T-cell (primary cell): ENCODE data around the gene CHST14. TPM values are rescaled to one million over a fixed set of nuclear protein-coding genes. Genes with fewer than 3 reads are reported as not detected.

Experiments
- ATAC-seq, 4 experiments: fragments of 200-7000 bp in 3 of 4; fragments of 150-1000 bp in 1 of 4; cut with Tn5 transposase; replicated peaks in 1 of 4; 1 replicate in 3 of 4; 2 replicates in 1 of 4; pipeline ENCODE4 v1.10.0; 2021; ENCODE audit warnings: moderate library complexity in 3 of 4, mild to moderate bottlenecking in 2 of 4, moderate number of reproducible peaks in 1 of 4
- CTCF ChIA-PET, 2 donors: fragments of 300-600 bp; sonication (Branson Sonifier 250); formaldehyde crosslinking; loops; one replicate each; lab custom pipeline; 2022; ENCODE audit warnings: antibody characterized with exemption in 2 of 2; lab: Charles Lee
- POLR2A ChIA-PET, 2 donors: fragments of 300-600 bp; sonication (Branson Sonifier 250); formaldehyde crosslinking; loops; one replicate each; lab custom pipeline; 2022; ENCODE audit warnings: antibody characterized with exemption in 2 of 2; lab: Charles Lee
- DNase-seq, 35 experiments: peaks; one replicate each; pipeline versions ENCODE4 v3.0.0 to v3.0.0-alpha.2; 2013 to 2023
- H3K27ac ChIP-seq: one replicate; pipeline ENCODE4 v1.5.1; 2013; ENCODE audit warnings: low read length
- H3K27me3 ChIP-seq, 2 experiments: replicated peaks in 1 of 2; 1 replicate in 1 of 2; 2 replicates in 1 of 2; pipeline versions ENCODE4 v1.6.1 to v1.7.0; 2013; ENCODE audit warnings: low read length in 1 of 2, mixed read lengths in 1 of 2; ENCODE audit not compliant: control insufficient read depth in 2 of 2, insufficient read depth in 2 of 2; ENCODE audit errors: extremely low read depth in 1 of 2
- H3K36me3 ChIP-seq, 2 donors: 1 replicate in 1 of 2; 2 replicates in 1 of 2; pipeline versions ENCODE4 v1.6.1 to v1.7.0; 2013; ENCODE audit warnings: low read length in 1 of 2; ENCODE audit not compliant: control insufficient read depth in 2 of 2, insufficient read depth in 1 of 2; ENCODE audit errors: extremely low read depth in 1 of 2
- H3K4me1 ChIP-seq, 2 experiments: 1 replicate in 1 of 2; 2 replicates in 1 of 2; pipeline versions ENCODE4 v1.6.1 to v1.7.0; 2013; ENCODE audit warnings: low read length in 2 of 2, mixed read lengths in 1 of 2; ENCODE audit not compliant: insufficient read depth in 2 of 2, control insufficient read depth in 1 of 2; ENCODE audit errors: extremely low read depth in 1 of 2
- H3K4me3 ChIP-seq, 2 donors: 1 replicate in 1 of 2; 2 replicates in 1 of 2; pipeline versions ENCODE4 v1.5.1 to v1.7.0; 2013; ENCODE audit warnings: mild to moderate bottlenecking in 2 of 2, low read length in 1 of 2, moderate library complexity in 1 of 2; ENCODE audit not compliant: control insufficient read depth in 1 of 2; ENCODE audit errors: extremely low read depth in 1 of 2
- H3K9me3 ChIP-seq: 2 replicates; pipeline ENCODE4 v1.7.0; 2013
- H3K27ac Mint-ChIP-seq, 2 donors: one replicate each; pipeline ENCODE4 v1.8.0; 2020 to 2021; ENCODE audit warnings: mild to moderate bottlenecking in 2 of 2, mixed read lengths in 2 of 2
- H3K27me3 Mint-ChIP-seq, 2 donors: one replicate each; pipeline ENCODE4 v1.8.0; 2021 to 2022; ENCODE audit warnings: mixed read lengths in 2 of 2
- H3K36me3 Mint-ChIP-seq: one replicate; pipeline ENCODE4 v1.8.0; 2021; ENCODE audit warnings: mixed read lengths
- H3K4me1 Mint-ChIP-seq, 3 donors: one replicate each; pipeline ENCODE4 v1.8.0; 2020 to 2022; ENCODE audit warnings: mixed read lengths in 3 of 3, mild to moderate bottlenecking in 1 of 3
- H3K4me3 Mint-ChIP-seq, 3 donors: one replicate each; pipeline ENCODE4 v1.8.0; 2020 to 2022; ENCODE audit warnings: mild to moderate bottlenecking in 3 of 3, mixed read lengths in 3 of 3, moderate library complexity in 3 of 3
- H3K9me3 Mint-ChIP-seq, 3 donors: one replicate each; pipeline ENCODE4 v1.8.0; 2020 to 2022; ENCODE audit warnings: mixed read lengths in 3 of 3
- WGBS: methylation state at CpG from one replicate; pipeline ENCODE4 v1.1.5; 2013; ENCODE audit warnings: missing lambda C conversion rate; ENCODE audit not compliant: insufficient coverage; 5-methylcytosine and 5-hydroxymethylcytosine counted together
- total RNA-seq, 35 experiments: library from RNA in 6 of 35; stranded (reverse) in 6 of 35; fragments of 120-200 nt in 1 of 35; gene quantifications; one replicate each; pipeline versions ENCODE4 v1.2.1 to v1.2.4 and lab custom pipeline; 2013 to 2026

Gene CHST14
- total RNA-seq, 5 donors from 2014 or later (not counting 1 experiment from before 2014, with no cell fraction given): 5.8 to 13.3 (median 9.9) TPM

DNA sequence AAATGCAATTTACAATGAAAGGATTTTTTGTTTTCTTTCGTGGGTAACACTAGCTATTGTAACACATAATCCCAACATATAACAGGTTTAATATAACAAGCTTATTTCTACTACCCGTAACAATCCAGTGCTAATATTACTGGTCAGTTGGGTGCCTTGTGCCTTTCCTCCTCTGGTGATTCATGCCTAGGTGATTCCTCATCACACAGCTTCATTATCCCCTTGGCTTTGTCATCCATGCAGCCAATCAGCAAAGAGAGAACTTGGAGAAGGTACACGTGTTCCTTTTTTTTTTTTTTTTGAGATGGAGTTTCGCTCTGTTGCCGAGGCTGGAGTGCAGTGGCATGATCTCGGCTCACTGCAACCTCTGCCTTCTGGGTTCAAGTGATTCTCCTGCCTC is 30.7 kb downstream of the CHST14 start:
- H3K27me3 ChIP-seq: peaks cover 0 to 23% of the 10 kb centered on the region in 2 experiments
- no peak overlapping the region for H3K4me3 ChIP-seq
- Mint-ChIP-seq H3K4me1 (peaks cover under 1 to 1% (median under 1%) of the 10 kb centered on the region in 3 donors), H3K4me3 (no peak overlapping the region), H3K36me3 (no peaks in the 10 kb centered on the region), H3K27me3 (peaks cover 14 to 37% of the 10 kb centered on the region in 2 donors), H3K27ac (no peak overlapping the region), H3K9me3 (no peaks in the 10 kb centered on the region)
- no peaks in the 10 kb centered on the region for H3K9me3 ChIP-seq
- no peaks in the 10 kb centered on the region for H3K36me3 ChIP-seq
- ChIA-PET POLR2A (interaction anchor here in 1 of 2 donors (0.6 kb wide), 2 partner anchors 21 to 492 kb away, joined by 3 read pairs; no protein-coding TSS in a partner anchor), CTCF (no interaction called here)
- no peak overlapping the region for H3K27ac ChIP-seq
- DNase-seq: no peak
- no CpG with 5 or more reads among the region's 6 CpGs for WGBS
- H3K4me1 ChIP-seq: no peaks in the 10 kb centered on the region
- no peak for ATAC-seq

DNA sequence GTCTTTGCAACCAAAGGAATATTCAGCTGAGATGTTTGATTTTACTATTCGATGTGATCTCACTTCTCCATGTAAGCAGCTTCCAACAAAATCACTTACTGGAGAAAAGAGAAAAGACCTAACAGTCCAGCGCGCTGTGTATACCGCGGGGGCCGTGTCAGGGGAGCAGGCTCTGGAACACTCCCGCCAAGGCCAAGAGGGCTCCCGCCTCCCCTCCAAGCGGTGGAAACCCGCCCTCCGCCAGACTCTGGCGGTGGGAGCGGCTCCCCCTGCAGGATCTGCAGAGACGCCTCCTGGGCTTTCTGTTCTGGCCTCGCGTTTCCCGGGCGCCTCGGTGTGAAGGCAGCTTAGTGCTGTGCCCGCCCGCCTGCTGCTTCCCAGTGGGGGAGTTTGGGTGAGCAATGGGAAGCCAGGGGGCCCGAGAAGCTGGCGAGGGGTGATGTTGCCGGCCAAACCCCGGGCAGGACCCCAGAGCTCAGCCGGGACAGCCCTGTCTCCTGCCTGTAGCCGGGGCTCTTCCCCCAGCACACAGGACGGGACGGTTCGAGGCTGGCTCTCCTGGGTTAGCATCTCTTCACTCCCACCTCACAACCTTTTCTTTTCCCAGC is 36.3 kb downstream of the CHST14 start:
- DNase-seq: peak; percentile 25 to 71 (median 49)
- peaks cover 46 to 69% of the 10 kb centered on the region in 2 donors for H3K27me3 Mint-ChIP-seq
- H3K4me1 Mint-ChIP-seq: peaks cover 21 to 26% (median 22%) of the 10 kb centered on the region in 3 donors
- peak; percentile 84 to 90 (median 86) for ATAC-seq
- Histone ChIP-seq H3K36me3 (no peaks in the 10 kb centered on the region), H3K4me1 (peaks cover 0 to 20% of the 10 kb centered on the region in 2 experiments), H3K9me3 (no peaks in the 10 kb centered on the region), H3K4me3 (peak overlapping the region; percentile 8 to 32), H3K27me3 (peaks cover 13 to 60% of the 10 kb centered on the region in 2 experiments), H3K27ac (no peak overlapping the region)
- ChIA-PET POLR2A (no interaction called here), CTCF (interaction anchor here in 1 of 2 donors (1.2 kb wide), 1 partner anchor 64 kb away, joined by 3 read pairs; no protein-coding TSS in a partner anchor)
- WGBS: 6% methylated on average over 24 of the region's 30 CpGs
- H3K4me3 Mint-ChIP-seq: peak overlapping the region in 1 of 3 donors; percentile 46
- no peaks in the 10 kb centered on the region for H3K36me3 Mint-ChIP-seq
- H3K27ac Mint-ChIP-seq: peak overlapping the region in 1 of 2 donors; percentile 42
- no peaks in the 10 kb centered on the region for H3K9me3 Mint-ChIP-seq

- H3K36me3 Mint-ChIP-seq: no peaks in the 10 kb centered on the region
- H3K4me3 Mint-ChIP-seq: no peak overlapping the region
- POLR2A ChIA-PET: interaction anchor here in 1 of 2 donors (0.6 kb wide), 1 partner anchor 24 kb away, joined by 6 read pairs; no protein-coding TSS in a partner anchor
- no peaks in the 10 kb centered on the region for H3K36me3 ChIP-seq
- no peak for DNase-seq
- H3K27ac Mint-ChIP-seq: no peak overlapping the region
- CTCF ChIA-PET: interaction anchor here in 1 of 2 donors (0.9 kb wide), 1 partner anchor 28 kb away, joined by 3 read pairs; no protein-coding TSS in a partner anchor
- H3K9me3 Mint-ChIP-seq: no peaks in the 10 kb centered on the region
- peaks cover 25 to 35% (median 28%) of the 10 kb centered on the region in 3 donors for H3K4me1 Mint-ChIP-seq
- H3K4me3 ChIP-seq: no peak overlapping the region
- peaks cover 48 to 70% of the 10 kb centered on the region in 2 donors for H3K27me3 Mint-ChIP-seq
- H3K27me3 ChIP-seq: peaks cover 13 to 69% of the 10 kb centered on the region in 2 experiments
- H3K27ac ChIP-seq: no peak overlapping the region
- H3K4me1 ChIP-seq: peaks cover 0 to 20% of the 10 kb centered on the region in 2 experiments
- WGBS: no CpG with 5 or more reads among the region's 1 CpG
- no peak for ATAC-seq
- no peaks in the 10 kb centered on the region for H3K9me3 ChIP-seq
Observed at GRCh38 chr15:40508216-40508615, 37.4 kb downstream of the CHST14 start.

GRCh38 chr15:40510201-40510600 is 39.4 kb downstream of the CHST14 start:
- ChIA-PET CTCF (no interaction called here), POLR2A (interaction anchor here in 1 of 2 donors (0.6 kb wide), 1 partner anchor 59 kb away, joined by 3 read pairs; no protein-coding TSS in a partner anchor)
- H3K27ac ChIP-seq: no peak overlapping the region
- no peaks in the 10 kb centered on the region for H3K9me3 Mint-ChIP-seq
- ATAC-seq (no peak), DNase-seq (no peak)
- WGBS: 83% methylated on average over 1 of the region's 2 CpGs
- no peaks in the 10 kb centered on the region for H3K9me3 ChIP-seq
- H3K27me3 ChIP-seq: peaks cover 13 to 69% of the 10 kb centered on the region in 2 experiments
- peaks cover 0 to 20% of the 10 kb centered on the region in 2 experiments for H3K4me1 ChIP-seq
- peak overlapping the region in 1 of 3 donors; percentile 78 for H3K4me3 Mint-ChIP-seq
- H3K36me3 Mint-ChIP-seq: no peaks in the 10 kb centered on the region
- H3K4me1 Mint-ChIP-seq: peaks cover 25 to 35% (median 28%) of the 10 kb centered on the region in 3 donors
- H3K27me3 Mint-ChIP-seq: peaks cover 50 to 67% of the 10 kb centered on the region in 2 donors
- no peaks in the 10 kb centered on the region for H3K36me3 ChIP-seq
- no peak overlapping the region for H3K27ac Mint-ChIP-seq
- H3K4me3 ChIP-seq: no peak overlapping the region

DNA sequence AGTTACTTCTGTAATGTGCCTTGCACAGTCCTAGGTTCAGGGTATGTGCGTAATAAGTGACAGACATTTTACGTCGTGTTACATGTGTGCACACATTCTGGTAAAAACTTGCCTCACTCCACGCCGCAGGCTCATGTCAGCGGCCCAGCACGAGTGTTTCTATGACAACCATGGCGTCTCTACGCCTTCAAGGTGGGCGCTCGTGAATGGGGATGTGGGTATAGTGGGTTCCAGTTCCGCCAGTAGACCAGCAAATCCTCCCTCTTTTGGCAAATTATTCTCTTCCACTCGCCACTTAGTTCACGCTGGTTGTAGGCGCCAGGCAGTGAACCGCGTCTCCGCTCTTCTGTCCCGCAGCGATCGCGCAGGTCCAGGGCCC is 40.3 kb downstream of the CHST14 start:
- no peaks in the 10 kb centered on the region for H3K36me3 ChIP-seq
- peak in 27 of 35 experiments; percentile 14 to 59 (median 25) for DNase-seq
- WGBS: 6% methylated on average over 16 of the region's 22 CpGs
- H3K9me3 ChIP-seq: no peaks in the 10 kb centered on the region
- H3K4me1 ChIP-seq: peaks cover 0 to 20% of the 10 kb centered on the region in 2 experiments
- Mint-ChIP-seq H3K4me1 (peaks cover 25 to 35% (median 28%) of the 10 kb centered on the region in 3 donors), H3K4me3 (peak overlapping the region; percentile 74 to 78 (median 76)), H3K27ac (peak overlapping the region in 1 of 2 donors; percentile 43), H3K36me3 (no peaks in the 10 kb centered on the region), H3K9me3 (no peaks in the 10 kb centered on the region), H3K27me3 (peaks cover 50 to 65% of the 10 kb centered on the region in 2 donors)
- H3K4me3 ChIP-seq: peak overlapping the region; percentile 40 to 57
- peaks cover 13 to 68% of the 10 kb centered on the region in 2 experiments for H3K27me3 ChIP-seq
- H3K27ac ChIP-seq: no peak overlapping the region
- ChIA-PET CTCF (no interaction called here), POLR2A (no interaction called here)
- ATAC-seq: peak; percentile 20 to 68 (median 30)

- ChIA-PET CTCF (no interaction called here), POLR2A (no interaction called here)
- peaks cover 23 to 32% (median 26%) of the 10 kb centered on the region in 3 donors for H3K4me1 Mint-ChIP-seq
- DNase-seq (peak in 3 of 35 experiments; percentile 8 to 16 (median 10)), ATAC-seq (peak; percentile 20 to 53 (median 36))
- Histone ChIP-seq H3K9me3 (no peaks in the 10 kb centered on the region), H3K4me1 (peaks cover 0 to 20% of the 10 kb centered on the region in 2 experiments), H3K27me3 (peaks cover 13 to 68% of the 10 kb centered on the region in 2 experiments), H3K4me3 (peak overlapping the region; percentile 40 to 57), H3K36me3 (no peaks in the 10 kb centered on the region), H3K27ac (no peak overlapping the region)
- H3K9me3 Mint-ChIP-seq: no peaks in the 10 kb centered on the region
- peak overlapping the region; percentile 74 to 78 (median 76) for H3K4me3 Mint-ChIP-seq
- H3K27me3 Mint-ChIP-seq: peaks cover 49 to 61% of the 10 kb centered on the region in 2 donors
- H3K36me3 Mint-ChIP-seq: no peaks in the 10 kb centered on the region
- H3K27ac Mint-ChIP-seq: peak overlapping the region in 1 of 2 donors; percentile 43
- WGBS: 3% methylated on average over 61 of the region's 61 CpGs
Observed at GRCh38 chr15:40511472-40512133, 40.8 kb downstream of the CHST14 start.
